Naive thymus-derived CD4-positive, alpha-beta T cell (primary cell): ENCODE measurements around the gene HCLS1. TPM values are rescaled to one million over a fixed set of nuclear protein-coding genes. Genes with fewer than 3 reads are reported as not detected.

Source experiments
- ATAC-seq: fragments of 150-1000 bp; cut with Tn5 transposase; 2 replicates; pipeline ENCODE4 v1.10.0; 2021; ENCODE audit warnings: mild to moderate bottlenecking, moderate library complexity
- CTCF ChIA-PET: fragments of 350-600 bp; sonication (Branson Sonifier 250); formaldehyde crosslinking; loops from one replicate; lab custom pipeline; 2021; ENCODE audit warnings: antibody characterized with exemption; lab: Charles Lee
- POLR2A ChIA-PET: fragments of 350-600 bp; sonication (Branson Sonifier 250); formaldehyde crosslinking; loops from one replicate; lab custom pipeline; 2021; ENCODE audit warnings: antibody characterized with exemption, inconsistent platforms; lab: Charles Lee
- DNase-seq, 9 donors: peaks; one replicate each; pipeline versions ENCODE4 v3.0.0 to v3.0.0-alpha.2; 2020 to 2022; ENCODE audit warnings: mixed read lengths in 1 of 9
- H3K27ac ChIP-seq: one replicate; pipeline ENCODE4 v1.7.0; 2013; ENCODE audit warnings: mild to moderate bottlenecking, low read depth, low read length, moderate library complexity
- H3K27me3 ChIP-seq, 2 donors: one replicate each; pipeline ENCODE4 v1.7.0; 2013; ENCODE audit warnings: low read length in 2 of 2, mild to moderate bottlenecking in 2 of 2, moderate library complexity in 2 of 2; ENCODE audit not compliant: control insufficient read depth in 2 of 2, insufficient read depth in 2 of 2
- H3K36me3 ChIP-seq, 3 experiments: 1 replicate in 2 of 3; 2 replicates in 1 of 3; pipeline ENCODE4 v1.7.0; 2013; ENCODE audit warnings: low read length in 3 of 3, mild to moderate bottlenecking in 3 of 3, moderate library complexity in 1 of 3; ENCODE audit not compliant: insufficient read depth in 3 of 3, control insufficient read depth in 2 of 3
- H3K4me1 ChIP-seq, 2 donors: one replicate each; pipeline ENCODE4 v1.7.0; 2013; ENCODE audit warnings: low read length in 2 of 2, mild to moderate bottlenecking in 2 of 2, moderate library complexity in 1 of 2; ENCODE audit not compliant: control insufficient read depth in 2 of 2, insufficient read depth in 2 of 2
- H3K4me3 ChIP-seq: 2 replicates; pipeline ENCODE4 v1.7.0; 2013; ENCODE audit warnings: mild to moderate bottlenecking, low read length
- H3K9me3 ChIP-seq, 3 experiments: 1 replicate in 2 of 3; 2 replicates in 1 of 3; pipeline ENCODE4 v1.7.0; 2013; ENCODE audit warnings: low read length in 3 of 3; ENCODE audit not compliant: control insufficient read depth in 2 of 3
- H3K27ac Mint-ChIP-seq, 9 donors: one replicate each; pipeline ENCODE4 v1.8.0; 2020 to 2022; ENCODE audit warnings: mixed read lengths in 9 of 9, mild to moderate bottlenecking in 8 of 9, moderate library complexity in 5 of 9, inconsistent platforms in 2 of 9
- H3K27me3 Mint-ChIP-seq, 5 donors: one replicate each; pipeline ENCODE4 v1.8.0; 2021 to 2022; ENCODE audit warnings: mixed read lengths in 5 of 5, mild to moderate bottlenecking in 1 of 5
- H3K36me3 Mint-ChIP-seq, 5 donors: one replicate each; pipeline ENCODE4 v1.8.0; 2020 to 2022; ENCODE audit warnings: mixed read lengths in 5 of 5, mild to moderate bottlenecking in 3 of 5, inconsistent platforms in 1 of 5
- H3K4me1 Mint-ChIP-seq, 7 donors: one replicate each; pipeline ENCODE4 v1.8.0; 2020 to 2022; ENCODE audit warnings: mixed read lengths in 7 of 7, mild to moderate bottlenecking in 3 of 7, inconsistent platforms in 1 of 7
- H3K4me3 Mint-ChIP-seq, 10 donors: one replicate each; pipeline ENCODE4 v1.8.0; 2020 to 2022; ENCODE audit warnings: mild to moderate bottlenecking in 10 of 10, mixed read lengths in 10 of 10, moderate library complexity in 6 of 10, inconsistent platforms in 2 of 10
- H3K9me3 Mint-ChIP-seq, 11 donors: one replicate each; pipeline ENCODE4 v1.8.0; 2020 to 2022; ENCODE audit warnings: mixed read lengths in 11 of 11, mild to moderate bottlenecking in 4 of 11, inconsistent platforms in 1 of 11, moderate library complexity in 1 of 11
- intact Hi-C, 2 donors: fragments of 100-400 bp; cut with micrococcal nuclease; formaldehyde crosslinking; loops; one replicate each; pipeline ENCODE4 v1.15.1; 2023
- polyA plus RNA-seq, 2 donors: library from polyadenylated mRNA; unstranded; fragments of 300-500 nt; fragmentation: Illumina TruSeq; gene quantifications; one replicate each; pipeline ENCODE4 v1.2.3, GENCODE V29; 2021
- total RNA-seq, 6 experiments: library from RNA in 5 of 6; stranded (reverse) in 5 of 6; gene quantifications; 1 replicate in 5 of 6; 2 replicates in 1 of 6; pipeline ENCODE4 v1.2.3 and lab custom pipeline; 2021 to 2026

The HCLS1 gene
- total and polyA plus RNA-seq, 7 experiments from 2014 or later: 275 to 452 (median 312) TPM

GRCh38 chr3:121651684-121652083, 9.0 kb downstream of the HCLS1 start:
- H3K36me3 Mint-ChIP-seq: peaks cover 13 to 55% (median 30%) of the 10 kb centered on the region in 5 donors
- H3K4me1 Mint-ChIP-seq: peaks cover 46 to 77% (median 70%) of the 10 kb centered on the region in 7 donors
- peaks cover 11 to 45% (median 26%) of the 10 kb centered on the region in 3 experiments for H3K36me3 ChIP-seq
- H3K27ac ChIP-seq: no peak overlapping the region
- ATAC-seq: no peak
- intact Hi-C loops: loop anchor here (2.0 to 10.0 kb wide), 3 partner anchors 13 to 443 kb away; no protein-coding TSS in a partner anchor
- peak overlapping the region in 6 of 9 donors; percentile 17 to 65 (median 45) for H3K27ac Mint-ChIP-seq
- DNase-seq: no peak
- H3K4me3 Mint-ChIP-seq: peak overlapping the region in 9 of 10 donors; percentile 14 to 62 (median 47)
- no peaks in the 10 kb centered on the region for H3K27me3 Mint-ChIP-seq
- no peak overlapping the region for H3K4me3 ChIP-seq
- ChIA-PET POLR2A (interaction anchor here (1.6 kb wide), 1 partner anchor 9 kb away, joined by 6 read pairs; the partner anchor contains the start of gene HCLS1), CTCF (no interaction called here)
- H3K9me3 ChIP-seq: no peaks in the 10 kb centered on the region
- peaks cover 28 to 35% of the 10 kb centered on the region in 2 donors for H3K4me1 ChIP-seq
- no peaks in the 10 kb centered on the region for H3K27me3 ChIP-seq
- peaks cover 0 to 3% (median 0%) of the 10 kb centered on the region in 11 donors for H3K9me3 Mint-ChIP-seq

- peaks cover 11 to 43% (median 24%) of the 10 kb centered on the region in 3 experiments for H3K36me3 ChIP-seq
- ATAC-seq: no peak
- intact Hi-C loops: loop anchor here in 1 of 2 donors (10.0 kb wide), 2 partner anchors 215 to 445 kb away; no protein-coding TSS in a partner anchor
- H3K4me3 ChIP-seq: no peak overlapping the region
- no peak for DNase-seq
- no peak overlapping the region for H3K27ac ChIP-seq
- peaks cover 21 to 27% of the 10 kb centered on the region in 2 donors for H3K4me1 ChIP-seq
- Mint-ChIP-seq H3K9me3 (peaks cover 0 to 3% (median 0%) of the 10 kb centered on the region in 11 donors), H3K27me3 (no peaks in the 10 kb centered on the region), H3K4me3 (peak overlapping the region in 1 of 10 donors; percentile 25), H3K4me1 (peaks cover 32 to 66% (median 60%) of the 10 kb centered on the region in 7 donors), H3K27ac (peak overlapping the region in 3 of 9 donors; percentile 10 to 21 (median 21)), H3K36me3 (peaks cover 6 to 51% (median 31%) of the 10 kb centered on the region in 5 donors)
- no peaks in the 10 kb centered on the region for H3K9me3 ChIP-seq
- ChIA-PET CTCF (interaction anchor here (0.6 to 1.3 kb wide), 2 partner anchors 10 to 742 kb away, joined by 3 to 4 read pairs; no protein-coding TSS in a partner anchor), POLR2A (interaction anchor here (1.0 kb wide), 1 partner anchor 9 kb away, joined by 5 read pairs; no protein-coding TSS in a partner anchor)
- no peaks in the 10 kb centered on the region for H3K27me3 ChIP-seq
Observed at GRCh38 chr3:121649645-121650044, 11.1 kb downstream of the HCLS1 start.

GRCh38 chr3:121648219-121648958, 12.3 kb downstream of the HCLS1 start:
- ATAC-seq (no peak), DNase-seq (no peak)
- H3K36me3 ChIP-seq: peaks cover 19 to 48% (median 24%) of the 10 kb centered on the region in 3 experiments
- POLR2A ChIA-PET: interaction anchor here (0.6 kb wide), 2 partner anchors 66 to 184 kb away, joined by 3 to 4 read pairs; no protein-coding TSS in a partner anchor
- intact Hi-C loops: no loop called here
- Mint-ChIP-seq H3K4me3 (no peak overlapping the region), H3K27ac (peak overlapping the region in 6 of 9 donors; percentile 7 to 66 (median 36)), H3K36me3 (peaks cover 6 to 56% (median 35%) of the 10 kb centered on the region in 5 donors), H3K4me1 (peaks cover 24 to 55% (median 47%) of the 10 kb centered on the region in 7 donors), H3K9me3 (peaks cover 0 to 3% (median 0%) of the 10 kb centered on the region in 11 donors), H3K27me3 (no peaks in the 10 kb centered on the region)
- H3K4me1 ChIP-seq: peaks cover 9 to 14% of the 10 kb centered on the region in 2 donors
- H3K9me3 ChIP-seq: no peaks in the 10 kb centered on the region
- CTCF ChIA-PET: interaction anchor here (1.3 kb wide), 1 partner anchor 8 kb away, joined by 3 read pairs; no protein-coding TSS in a partner anchor
- H3K4me3 ChIP-seq: no peak overlapping the region
- H3K27ac ChIP-seq: no peak overlapping the region
- no peaks in the 10 kb centered on the region for H3K27me3 ChIP-seq

GRCh38 chr3:121645054-121645453, 15.6 kb downstream of the HCLS1 start:
- intact Hi-C loops: no loop called here
- Mint-ChIP-seq H3K27ac (peak overlapping the region in 1 of 9 donors; percentile 9), H3K36me3 (peaks cover 5 to 53% (median 39%) of the 10 kb centered on the region in 5 donors), H3K4me1 (peaks cover 12 to 41% (median 29%) of the 10 kb centered on the region in 7 donors), H3K4me3 (no peak overlapping the region), H3K27me3 (no peaks in the 10 kb centered on the region), H3K9me3 (no peaks in the 10 kb centered on the region)
- no peak for ATAC-seq
- Histone ChIP-seq H3K36me3 (peaks cover 17 to 65% (median 30%) of the 10 kb centered on the region in 3 experiments), H3K4me1 (peaks cover 0 to 3% of the 10 kb centered on the region in 2 donors), H3K27ac (no peak overlapping the region), H3K4me3 (no peak overlapping the region), H3K9me3 (no peaks in the 10 kb centered on the region), H3K27me3 (no peaks in the 10 kb centered on the region)
- ChIA-PET CTCF (no interaction called here), POLR2A (no interaction called here)
- DNase-seq: no peak

GRCh38 chr3:121642601-121643314, 17.9 kb downstream of the HCLS1 start:
- ATAC-seq (no peak), DNase-seq (no peak)
- CTCF ChIA-PET: no interaction called here
- Histone ChIP-seq H3K27ac (no peak overlapping the region), H3K4me3 (no peak overlapping the region), H3K4me1 (no peaks in the 10 kb centered on the region), H3K27me3 (no peaks in the 10 kb centered on the region), H3K9me3 (no peaks in the 10 kb centered on the region), H3K36me3 (peaks cover 25 to 79% (median 45%) of the 10 kb centered on the region in 3 experiments)
- Mint-ChIP-seq H3K27me3 (no peaks in the 10 kb centered on the region), H3K9me3 (no peaks in the 10 kb centered on the region), H3K27ac (peak overlapping the region in 1 of 9 donors; percentile 17), H3K4me1 (peaks cover 12 to 31% (median 21%) of the 10 kb centered on the region in 7 donors), H3K4me3 (no peak overlapping the region), H3K36me3 (peaks cover 9 to 68% (median 44%) of the 10 kb centered on the region in 5 donors)
- POLR2A ChIA-PET: interaction anchor here (0.7 kb wide), 1 partner anchor 402 kb away, joined by 3 read pairs; no protein-coding TSS in a partner anchor
- intact Hi-C loops: no loop called here

GRCh38 chr3:121641127-121641526, 19.6 kb downstream of the HCLS1 start:
- no peak overlapping the region for H3K4me3 Mint-ChIP-seq
- ChIA-PET POLR2A (no interaction called here), CTCF (no interaction called here)
- Histone ChIP-seq H3K4me3 (no peak overlapping the region), H3K27me3 (no peaks in the 10 kb centered on the region), H3K36me3 (peaks cover 29 to 90% (median 56%) of the 10 kb centered on the region in 3 experiments), H3K4me1 (no peaks in the 10 kb centered on the region), H3K27ac (no peak overlapping the region), H3K9me3 (no peaks in the 10 kb centered on the region)
- no peaks in the 10 kb centered on the region for H3K27me3 Mint-ChIP-seq
- DNase-seq (no peak), ATAC-seq (no peak)
- peaks cover 12 to 24% (median 19%) of the 10 kb centered on the region in 7 donors for H3K4me1 Mint-ChIP-seq
- intact Hi-C loops: no loop called here
- peak overlapping the region in 2 of 9 donors; percentile 9 to 67 for H3K27ac Mint-ChIP-seq
- no peaks in the 10 kb centered on the region for H3K9me3 Mint-ChIP-seq
- H3K36me3 Mint-ChIP-seq: peaks cover 18 to 80% (median 52%) of the 10 kb centered on the region in 5 donors
